HG02642 (cell line): ENCODE measurements around the gene KCTD16.

Experiments used
- ATAC-seq: cut with Tn5 transposase; IDR thresholded peaks from one replicate; pipeline ENCODE4 v1.9.1; 2021; ENCODE audit warnings: mild to moderate bottlenecking; ENCODE audit not compliant: unreplicated experiment, poor library complexity

The KCTD16 gene

GRCh38 chr5:144487207-144487606, 316.5 kb downstream of the KCTD16 start:
- no peak for ATAC-seq

GRCh38 chr5:144487761-144488160, 317.1 kb downstream of the KCTD16 start:
- ATAC-seq = no peak

- ATAC-seq = no peak
Measured at GRCh38 chr5:144503123-144503522, 332.4 kb downstream of the KCTD16 start.

- no peak for ATAC-seq
Measured at GRCh38 chr5:144504929-144505577, 334.4 kb downstream of the KCTD16 start.

GRCh38 chr5:144510845-144511579, 340.3 kb downstream of the KCTD16 start:
- no peak for ATAC-seq

- no peak for ATAC-seq
Measured at GRCh38 chr5:144511580-144512072, 341.0 kb downstream of the KCTD16 start.

GRCh38 chr5:144522698-144523097, 352.0 kb downstream of the KCTD16 start:
- ATAC-seq = no peak

GRCh38 chr5:144525000-144525399, 354.3 kb downstream of the KCTD16 start:
- ATAC-seq = no peak

- no peak for ATAC-seq
Measured at GRCh38 chr5:144531188-144531587, 360.5 kb downstream of the KCTD16 start.
